Measurements from ENCODE around the gene VSIR.

The VSIR gene

DNA sequence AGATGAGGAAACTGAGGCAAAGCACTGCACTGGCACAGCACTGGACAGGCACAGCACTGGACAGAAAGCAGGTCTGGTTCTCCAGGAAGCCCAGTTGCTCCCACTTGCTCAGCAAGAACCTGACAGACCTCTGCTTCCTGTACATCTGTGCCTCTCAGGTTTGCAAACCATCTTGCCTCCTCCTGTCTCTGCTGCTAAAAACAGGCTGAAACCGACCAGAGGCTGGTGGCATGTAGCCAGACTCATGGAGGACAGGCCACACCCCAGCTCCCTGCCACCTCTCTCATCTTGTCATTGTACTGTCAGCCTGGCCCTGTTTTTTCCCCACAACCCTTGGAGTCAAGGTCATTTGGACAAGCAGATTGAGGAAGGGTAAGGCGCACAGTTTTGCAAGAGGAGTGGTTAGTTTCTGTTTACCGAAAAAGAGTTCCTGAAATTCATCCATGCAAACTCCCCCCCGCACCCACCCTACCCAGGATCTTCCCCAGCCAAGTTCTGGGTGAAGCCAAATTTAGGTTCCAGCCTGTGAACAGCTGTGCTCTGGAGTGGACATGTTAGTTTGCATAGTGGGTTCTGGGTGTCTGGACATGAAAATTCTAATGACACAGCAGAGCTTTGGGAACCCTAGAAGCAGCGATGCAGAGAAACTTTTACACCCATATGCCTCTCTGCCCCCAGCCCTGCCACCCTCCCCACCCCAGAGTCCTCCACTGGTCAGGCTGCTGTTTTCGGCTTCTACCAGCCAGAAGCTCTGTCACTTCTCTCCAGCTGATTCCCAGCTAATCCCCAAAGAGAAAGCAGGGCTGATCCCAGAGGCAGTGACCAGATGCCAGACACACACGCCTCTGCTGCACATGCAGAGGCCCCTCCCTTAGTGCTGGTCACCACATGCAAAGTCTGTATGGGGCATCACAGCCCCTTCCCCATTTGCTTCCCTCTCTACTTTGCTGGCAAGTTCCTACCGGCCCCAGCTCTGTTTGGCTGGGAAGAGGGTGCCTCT, 45.3 kb downstream of the VSIR start:
- peak; percentile 56 for DNase-seq (ENCODE audit: low spot score)

GRCh38 chr10:71727105-71727737, 46.1 kb downstream of the VSIR start:
- DNase-seq (ENCODE audit: low spot score), result no peak

- no peak for DNase-seq (ENCODE audit: low spot score)
Measured at GRCh38 chr10:71726580-71727104, 46.7 kb downstream of the VSIR start.

GRCh38 chr10:71725998-71726579, 47.2 kb downstream of the VSIR start:
- peak; percentile 53 for DNase-seq (ENCODE audit: low spot score)

- no peak for DNase-seq (ENCODE audit: low spot score)
Measured at GRCh38 chr10:71725249-71725648, 48.1 kb downstream of the VSIR start.

DNA sequence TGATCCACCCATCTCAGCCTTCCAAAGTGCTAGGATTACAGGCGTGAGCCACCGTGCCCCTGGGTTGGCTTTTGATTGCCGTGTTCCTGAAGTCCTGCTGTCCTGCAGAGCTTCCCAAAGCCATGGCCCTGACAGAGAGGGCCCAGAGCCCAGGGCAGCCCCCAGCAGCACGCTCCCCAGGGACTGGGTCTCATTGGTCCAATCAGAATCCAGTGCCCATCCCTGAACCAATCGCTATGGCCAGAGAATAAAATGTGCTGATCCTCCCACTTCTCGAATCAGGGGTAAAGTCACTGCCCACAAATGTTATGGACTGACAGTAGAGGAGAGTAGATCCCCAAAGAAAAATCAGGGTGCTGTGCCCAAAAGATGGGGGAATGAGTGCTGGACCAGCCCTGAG, 48.8 kb downstream of the VSIR start:
- no peak for DNase-seq (ENCODE audit: low spot score)

GRCh38 chr10:71723311-71723710, 50.0 kb downstream of the VSIR start:
- no peak for DNase-seq (ENCODE audit: low spot score)

- DNase-seq (ENCODE audit: low spot score), result no peak
Measured at GRCh38 chr10:71722849-71723248, 50.5 kb downstream of the VSIR start.

- DNase-seq (ENCODE audit: low spot score), result no peak
Measured at GRCh38 chr10:71721313-71721712, 52.0 kb downstream of the VSIR start.

- DNase-seq (ENCODE audit: low spot score), result no peak
Measured at GRCh38 chr10:71720288-71720687, 53.0 kb downstream of the VSIR start.

GRCh38 chr10:71719464-71720201, 53.7 kb downstream of the VSIR start, which contains the start of gene C10orf105:
TSS of gene C10orf105 (minus strand) at chr10:71719778. CDS start at chr10:71716337, 3,441 bp downstream.
- no peak for DNase-seq (ENCODE audit: low spot score)

DNA sequence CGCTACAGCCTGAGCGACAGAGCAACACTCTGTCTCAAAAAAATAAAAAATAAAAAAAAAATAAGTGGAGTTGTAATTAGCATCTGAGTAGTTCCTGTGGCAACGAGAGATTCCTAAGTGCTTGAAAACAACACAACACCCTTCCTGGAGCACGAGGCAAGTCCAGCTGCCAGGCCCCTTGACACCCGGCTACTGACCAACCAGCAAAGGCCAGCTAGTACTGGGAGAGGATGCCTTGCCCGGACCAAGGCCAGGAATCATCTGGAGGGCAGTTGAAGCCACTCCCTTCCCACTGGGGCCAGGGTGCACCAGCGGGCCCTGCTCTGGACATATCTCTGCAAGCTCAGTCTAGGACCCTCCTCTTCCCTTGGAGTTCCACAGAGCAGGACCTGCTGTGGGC, 54.3 kb downstream of the VSIR start:
- peak; percentile 63 for DNase-seq (ENCODE audit: low spot score)

- DNase-seq (ENCODE audit: low spot score), result no peak
Measured at GRCh38 chr10:71718165-71718698, 55.1 kb downstream of the VSIR start.

DNA sequence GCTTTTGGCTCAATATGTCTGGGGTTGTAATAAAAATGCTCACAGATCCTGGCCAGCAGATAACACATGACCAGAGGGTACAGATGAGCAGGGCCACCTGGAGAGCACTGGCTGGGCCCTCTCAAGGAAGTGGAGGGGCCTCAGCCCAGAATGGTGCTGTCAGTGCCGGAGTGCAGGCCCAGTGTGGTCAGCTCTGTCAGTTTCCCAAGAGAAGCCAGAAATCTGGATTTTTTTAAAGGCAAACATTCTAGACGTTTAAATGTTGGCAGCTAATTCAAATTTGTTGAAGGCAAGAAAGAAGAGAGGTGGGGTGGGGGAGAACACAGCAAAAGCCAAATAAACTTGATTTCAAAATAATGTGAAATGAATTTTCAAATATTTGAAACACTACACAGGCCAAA, 55.8 kb downstream of the VSIR start:
- no peak for DNase-seq (ENCODE audit: low spot score)

GRCh38 chr10:71717056-71717455, 56.3 kb downstream of the VSIR start:
- DNase-seq (ENCODE audit: low spot score), result no peak

GRCh38 chr10:71716426-71716825, 56.9 kb downstream of the VSIR start:
- no peak for DNase-seq (ENCODE audit: low spot score)

DNA sequence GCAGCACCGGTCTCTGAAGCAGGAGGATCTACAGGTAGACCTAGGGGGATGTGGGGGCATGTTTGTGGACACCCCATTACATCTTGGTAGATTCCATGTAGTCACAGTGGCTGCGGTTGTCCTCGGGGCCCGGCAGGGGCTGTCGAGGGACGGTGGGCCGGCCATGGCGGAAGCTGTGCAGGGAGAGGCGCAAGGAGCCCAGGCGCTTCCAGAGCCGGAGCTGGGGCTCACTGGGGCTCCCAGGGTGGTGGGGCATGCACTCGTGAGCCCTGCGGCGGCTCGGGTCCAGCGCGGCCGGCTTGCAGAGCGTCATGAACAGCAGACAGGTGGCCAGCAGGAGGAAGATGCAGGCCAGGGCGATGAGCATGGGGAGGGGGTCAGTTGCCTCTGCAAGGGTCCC, 57.5 kb downstream of the VSIR start:
- no peak for DNase-seq (ENCODE audit: low spot score)

DNA sequence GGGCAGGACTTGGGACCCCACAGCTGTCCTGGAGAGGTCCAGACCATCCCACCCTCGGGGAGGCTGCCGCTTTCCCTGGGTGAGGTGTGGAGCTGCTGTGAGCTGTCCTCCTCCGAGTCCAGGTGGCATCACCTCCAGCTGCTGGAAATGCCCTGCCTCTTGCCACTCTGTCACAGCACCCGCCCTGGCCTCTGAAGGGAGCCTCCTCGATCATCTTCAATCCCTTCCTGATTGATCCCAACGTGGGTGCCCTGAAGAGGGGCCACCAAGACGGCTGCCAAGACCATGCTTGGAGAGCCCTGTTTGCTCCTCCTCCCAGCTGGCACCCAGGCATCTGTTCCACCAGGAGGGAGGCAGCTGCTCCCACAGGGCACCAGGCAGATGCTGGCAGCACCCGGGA, 58.3 kb downstream of the VSIR start:
- DNase-seq (ENCODE audit: low spot score), result no peak

- DNase-seq (ENCODE audit: low spot score), result no peak
Measured at GRCh38 chr10:71714592-71714991, 58.7 kb downstream of the VSIR start.

- DNase-seq (ENCODE audit: low spot score), result peak; percentile 27
Measured at GRCh38 chr10:71714031-71714410, 59.3 kb downstream of the VSIR start.
